Measurements from ENCODE around the gene DNAH17.

GRCh38 chr17:78501241-78502036 lies 75.8 kb downstream of the DNAH17 start:
- no peak for TF ChIP-seq EZH2phosphoT487 (IDR thresholded peaks at IDR 0.05; ENCODE audit: insufficient read depth, low read depth)
- TF ChIP-seq EZH2 (IDR thresholded peaks at IDR 0.05; ENCODE audit: insufficient read depth, poor library complexity, severe bottlenecking), result no peak
